HFFc6 (cell line): ENCODE results near the gene ORAI2. TPM values are rescaled to one million over a fixed set of nuclear protein-coding genes. Genes with fewer than 3 reads are reported as not detected.

Source experiments
- DNase-seq: peaks from one replicate; pipeline ENCODE4 v3.0.0-alpha.2; 2018
- H3K27ac Mint-ChIP-seq: 2 replicates; pipeline ENCODE4 v1.8.0; 2020; ENCODE audit warnings: mild to moderate bottlenecking, mixed read lengths
- H3K27me3 Mint-ChIP-seq: 2 replicates; pipeline ENCODE4 v1.8.0; 2021; ENCODE audit warnings: mild to moderate bottlenecking, moderate library complexity, mixed read lengths; ENCODE audit not compliant: insufficient read depth
- H3K36me3 Mint-ChIP-seq: 2 replicates; pipeline ENCODE4 v1.8.0; 2021; ENCODE audit warnings: low read depth, mixed read lengths
- H3K4me1 Mint-ChIP-seq: 2 replicates; pipeline ENCODE4 v1.8.0; 2020; ENCODE audit warnings: low read depth, mixed read lengths
- H3K4me3 Mint-ChIP-seq: 2 replicates; pipeline ENCODE4 v1.8.0; 2020; ENCODE audit warnings: mild to moderate bottlenecking, moderate library complexity, mixed read lengths
- H3K9me3 Mint-ChIP-seq: 2 replicates; pipeline ENCODE4 v1.8.0; 2020; ENCODE audit warnings: mild to moderate bottlenecking, mixed read lengths
- total RNA-seq, 6 experiments: library from RNA; stranded (reverse); fragmentation: NEBNext Ultra II Directional; extraction: Animal tissue kit (Norgen Biotek cat#: 25700); gene quantifications; 2 replicates in 1 of 6; 3 replicates in 5 of 6; pipeline ENCODE4 v1.2.3, GENCODE V29; 2021
- TF ChIP-seq, protein P1 (sequence below): fragments of 200-600 bp; sonication (generic); IDR thresholded peaks from 2 replicates; pipeline ENCODE4 v1.5.0; 2021; ENCODE audit warnings: antibody characterized with exemption, mild to moderate bottlenecking

Gene ORAI2
- total RNA-seq, 6 experiments from 2014 or later = 49.4 to 72.5 (median 54.9) TPM

DNA sequence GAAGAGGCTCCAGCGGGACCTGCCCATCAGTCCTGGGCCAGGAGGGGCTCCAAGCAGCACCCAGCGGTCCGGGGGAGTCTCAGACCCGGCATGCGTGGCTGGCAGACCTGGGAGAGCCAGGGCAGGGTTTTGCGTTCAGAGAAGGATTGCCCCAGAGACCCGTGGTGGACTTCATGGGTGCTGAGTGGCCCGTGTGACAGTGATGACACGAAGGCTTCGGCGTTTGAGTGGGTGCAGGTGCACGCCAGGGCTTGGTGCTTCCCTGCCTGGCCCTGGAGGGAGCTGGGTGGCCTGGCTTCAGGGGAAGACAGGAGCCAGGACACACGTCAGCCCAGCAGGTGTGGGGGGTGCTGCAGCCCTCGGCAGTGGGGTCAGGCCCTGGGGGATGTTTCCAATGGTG is 13.9 kb downstream of the ORAI2 start:
- Mint-ChIP-seq H3K4me3 (no peak overlapping the region), H3K9me3 (no peaks in the 10 kb centered on the region), H3K36me3 (no peaks in the 10 kb centered on the region), H3K27ac (no peak overlapping the region), H3K4me1 (no peaks in the 10 kb centered on the region), H3K27me3 (no peaks in the 10 kb centered on the region)
- TF ChIP-seq, protein P1, sequence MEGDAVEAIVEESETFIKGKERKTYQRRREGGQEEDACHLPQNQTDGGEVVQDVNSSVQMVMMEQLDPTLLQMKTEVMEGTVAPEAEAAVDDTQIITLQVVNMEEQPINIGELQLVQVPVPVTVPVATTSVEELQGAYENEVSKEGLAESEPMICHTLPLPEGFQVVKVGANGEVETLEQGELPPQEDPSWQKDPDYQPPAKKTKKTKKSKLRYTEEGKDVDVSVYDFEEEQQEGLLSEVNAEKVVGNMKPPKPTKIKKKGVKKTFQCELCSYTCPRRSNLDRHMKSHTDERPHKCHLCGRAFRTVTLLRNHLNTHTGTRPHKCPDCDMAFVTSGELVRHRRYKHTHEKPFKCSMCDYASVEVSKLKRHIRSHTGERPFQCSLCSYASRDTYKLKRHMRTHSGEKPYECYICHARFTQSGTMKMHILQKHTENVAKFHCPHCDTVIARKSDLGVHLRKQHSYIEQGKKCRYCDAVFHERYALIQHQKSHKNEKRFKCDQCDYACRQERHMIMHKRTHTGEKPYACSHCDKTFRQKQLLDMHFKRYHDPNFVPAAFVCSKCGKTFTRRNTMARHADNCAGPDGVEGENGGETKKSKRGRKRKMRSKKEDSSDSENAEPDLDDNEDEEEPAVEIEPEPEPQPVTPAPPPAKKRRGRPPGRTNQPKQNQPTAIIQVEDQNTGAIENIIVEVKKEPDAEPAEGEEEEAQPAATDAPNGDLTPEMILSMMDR = no peak
- DNase-seq = no peak

DNA sequence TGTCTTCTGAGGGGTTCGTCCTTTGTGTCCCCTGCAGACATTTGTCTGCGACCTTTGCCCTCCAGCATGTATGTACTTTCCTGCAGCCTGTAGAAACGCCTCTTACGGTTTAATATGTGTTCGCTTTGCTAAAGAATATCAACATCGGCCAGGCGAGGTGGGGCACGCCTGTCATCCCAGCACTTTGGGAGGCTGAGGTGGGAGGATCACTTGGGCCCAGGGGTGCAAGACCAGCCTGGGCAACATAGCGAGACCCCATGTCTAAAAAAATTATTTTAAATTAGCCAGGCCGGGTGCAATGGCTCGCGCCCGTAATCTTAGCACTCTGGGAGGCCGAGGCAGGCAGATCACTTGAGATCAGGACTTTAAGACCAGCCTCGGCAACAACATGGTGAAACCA is 15.8 kb downstream of the ORAI2 start:
- Mint-ChIP-seq H3K4me3 (no peak overlapping the region), H3K27ac (no peak overlapping the region), H3K36me3 (no peaks in the 10 kb centered on the region), H3K4me1 (no peaks in the 10 kb centered on the region), H3K27me3 (peaks cover 4% of the 10 kb centered on the region; the same call in 1 of the 2 replicates), H3K9me3 (no peaks in the 10 kb centered on the region)
- TF ChIP-seq, protein P1 = no peak
- DNase-seq = no peak

DNA sequence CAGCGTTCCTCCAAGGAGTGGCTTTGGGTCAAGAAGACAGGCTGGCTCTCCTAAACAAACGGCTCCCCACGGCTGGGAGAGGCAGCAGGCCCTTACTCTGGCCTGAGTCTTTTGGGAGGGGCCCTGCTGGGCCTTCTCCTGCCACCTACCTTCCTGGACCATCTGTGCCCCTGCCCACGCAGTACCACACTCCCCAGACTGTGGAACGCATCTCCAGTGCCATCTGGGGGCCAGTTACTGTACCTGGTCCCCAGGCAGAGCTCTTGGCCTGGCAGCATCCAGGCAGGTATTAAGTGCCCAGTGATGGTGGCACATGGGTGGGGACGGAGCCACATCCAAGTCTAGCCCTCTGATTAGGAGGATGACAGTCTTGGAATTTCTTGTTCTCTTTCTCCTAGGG is 16.9 kb downstream of the ORAI2 start:
- Mint-ChIP-seq H3K27ac (no peak overlapping the region), H3K4me1 (no peaks in the 10 kb centered on the region), H3K9me3 (no peaks in the 10 kb centered on the region), H3K4me3 (no peak overlapping the region), H3K27me3 (peaks cover 4% of the 10 kb centered on the region), H3K36me3 (no peaks in the 10 kb centered on the region)
- TF ChIP-seq, protein P1 = peak; percentile 21; the same call in 1 of the 2 replicates
- DNase-seq = no peak

DNA sequence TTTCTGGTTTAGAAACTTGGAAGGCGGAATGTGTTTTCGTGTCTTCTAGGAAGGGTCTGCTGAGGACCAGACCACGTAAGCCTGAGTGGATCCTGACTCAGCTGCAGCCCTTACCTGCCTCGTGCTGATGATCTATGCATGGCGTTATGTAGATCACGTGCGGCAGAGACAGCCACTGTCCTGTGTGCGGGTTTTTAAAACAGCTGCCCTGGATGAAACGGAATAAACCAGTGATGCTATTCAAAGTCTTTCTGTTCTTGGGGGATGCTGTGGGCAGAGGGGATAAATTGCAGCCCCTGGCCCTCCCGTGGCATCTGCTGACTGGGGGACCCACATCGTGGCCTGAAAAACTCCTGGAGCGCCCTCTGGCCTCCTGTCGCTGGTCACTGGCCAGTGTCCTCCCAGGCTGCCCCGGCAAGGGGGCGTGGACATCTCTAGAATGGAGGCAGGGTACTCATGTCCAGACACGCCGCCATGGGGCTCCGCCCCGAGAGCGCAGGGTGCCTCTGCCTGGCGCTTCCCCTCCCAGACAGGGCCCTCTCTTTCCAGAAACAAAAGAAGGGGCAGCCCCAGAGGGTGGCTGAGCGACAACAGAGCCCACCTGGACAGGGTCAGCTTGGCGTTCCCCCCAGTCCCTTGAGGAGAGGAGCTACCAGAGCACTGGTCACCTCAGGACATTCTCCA is 18.1 kb downstream of the ORAI2 start:
- H3K4me3 Mint-ChIP-seq = no peak overlapping the region
- no peak overlapping the region for H3K27ac Mint-ChIP-seq
- peaks cover 4% of the 10 kb centered on the region for H3K27me3 Mint-ChIP-seq
- DNase-seq = no peak
- no peaks in the 10 kb centered on the region for H3K36me3 Mint-ChIP-seq
- peaks cover 3% of the 10 kb centered on the region for H3K4me1 Mint-ChIP-seq
- TF ChIP-seq, protein P1 = no peak
- no peaks in the 10 kb centered on the region for H3K9me3 Mint-ChIP-seq

DNA sequence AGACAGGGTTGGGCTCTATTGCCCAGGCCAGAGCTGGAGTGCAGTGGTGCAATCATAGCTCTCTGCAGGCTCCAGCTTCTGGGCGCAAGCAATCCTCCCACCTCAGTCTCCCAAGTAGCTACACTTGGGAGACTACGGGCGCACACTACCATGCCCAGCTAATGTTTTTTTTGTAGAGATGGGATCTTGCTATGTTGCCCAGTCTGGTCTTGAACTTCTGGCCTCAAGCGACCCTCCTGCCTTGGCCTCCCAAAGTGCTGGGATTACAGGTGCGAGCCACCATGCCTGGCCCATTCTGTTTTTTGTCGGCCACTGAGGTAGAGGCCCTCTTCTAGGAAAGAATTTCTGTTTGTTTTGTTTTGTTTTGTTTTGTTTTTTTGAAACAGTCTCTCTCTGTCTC is 19.1 kb downstream of the ORAI2 start:
- Mint-ChIP-seq H3K27me3 (peaks cover 4% of the 10 kb centered on the region), H3K4me1 (peaks cover 8% of the 10 kb centered on the region), H3K4me3 (no peak overlapping the region), H3K27ac (no peak overlapping the region), H3K9me3 (no peaks in the 10 kb centered on the region), H3K36me3 (no peaks in the 10 kb centered on the region)
- TF ChIP-seq, protein P1 = no peak
- no peak for DNase-seq
